ENCODE measurements around the gene VPS35L.

Gene VPS35L

GRCh38 chr16:19688396-19689024, 133.0 kb downstream of the VPS35L start:
- Histone ChIP-seq H3K27ac (ENCODE audit: low read depth, low read length) (no peak overlapping the region), H3K4me1 (ENCODE audit: control insufficient read depth, low read length) (no peaks in the 10 kb centered on the region), H3K36me3 (ENCODE audit: control insufficient read depth, low read length) (no peaks in the 10 kb centered on the region; the same call in 1 of the 2 replicates), H3F3A (ENCODE audit: control insufficient read depth, insufficient read depth) (no peaks in the 10 kb centered on the region), H3K4me2 (ENCODE audit: low read length) (no peak overlapping the region), H3K27me3 (ENCODE audit: control insufficient read depth, low read length) (no peaks in the 10 kb centered on the region), H3K9me2 (replicated peaks; ENCODE audit: control insufficient read depth, low read length) (no peaks in the 10 kb centered on the region), H4K20me1 (ENCODE audit: control insufficient read depth, insufficient read depth, low read depth, low read length) (no peaks in the 10 kb centered on the region), H3K9me3 (ENCODE audit: control insufficient read depth, insufficient read depth, low read length) (no peaks in the 10 kb centered on the region), H3K79me2 (ENCODE audit: control insufficient read depth, low read length) (no peaks in the 10 kb centered on the region), H3K4me3 (ENCODE audit: low read length) (no peak overlapping the region)
- TF ChIP-seq CTCF (IDR thresholded peaks at IDR 0.05; ENCODE audit: low read depth, low read length, poor library complexity, severe bottlenecking): no peak
- TF ChIP-seq EZH2phosphoT487 (IDR thresholded peaks at IDR 0.05; ENCODE audit: borderline replicate concordance, low read length): no peak

GRCh38 chr16:19689342-19689741, 133.8 kb downstream of the VPS35L start:
- Histone ChIP-seq H3K27me3 (ENCODE audit: control insufficient read depth, low read length) (no peaks in the 10 kb centered on the region), H3K4me3 (ENCODE audit: low read length) (no peak overlapping the region), H3K4me1 (ENCODE audit: control insufficient read depth, low read length) (no peaks in the 10 kb centered on the region), H3K36me3 (ENCODE audit: control insufficient read depth, low read length) (no peaks in the 10 kb centered on the region), H3K79me2 (ENCODE audit: control insufficient read depth, low read length) (no peaks in the 10 kb centered on the region), H3F3A (ENCODE audit: control insufficient read depth, insufficient read depth) (no peaks in the 10 kb centered on the region), H4K20me1 (ENCODE audit: control insufficient read depth, insufficient read depth, low read depth, low read length) (no peaks in the 10 kb centered on the region), H3K27ac (ENCODE audit: low read depth, low read length) (no peak overlapping the region), H3K9me2 (replicated peaks; ENCODE audit: control insufficient read depth, low read length) (no peaks in the 10 kb centered on the region), H3K9me3 (ENCODE audit: control insufficient read depth, insufficient read depth, low read length) (no peaks in the 10 kb centered on the region), H3K4me2 (ENCODE audit: low read length) (no peak overlapping the region)
- TF ChIP-seq CTCF (IDR thresholded peaks at IDR 0.05; ENCODE audit: low read depth, low read length, poor library complexity, severe bottlenecking): no peak
- TF ChIP-seq EZH2phosphoT487 (IDR thresholded peaks at IDR 0.05; ENCODE audit: borderline replicate concordance, low read length): no peak

GRCh38 chr16:19690196-19690595, 134.7 kb downstream of the VPS35L start:
- H3F3A ChIP-seq (ENCODE audit: control insufficient read depth, insufficient read depth): no peaks in the 10 kb centered on the region
- TF ChIP-seq CTCF (IDR thresholded peaks at IDR 0.05; ENCODE audit: low read depth, low read length, poor library complexity, severe bottlenecking): no peak
- no peak for TF ChIP-seq EZH2phosphoT487 (IDR thresholded peaks at IDR 0.05; ENCODE audit: borderline replicate concordance, low read length)
- H3K27me3 ChIP-seq (ENCODE audit: control insufficient read depth, low read length): no peaks in the 10 kb centered on the region
- no peaks in the 10 kb centered on the region for H3K9me3 ChIP-seq (ENCODE audit: control insufficient read depth, insufficient read depth, low read length)
- no peaks in the 10 kb centered on the region for H3K36me3 ChIP-seq (ENCODE audit: control insufficient read depth, low read length)
- no peaks in the 10 kb centered on the region for H4K20me1 ChIP-seq (ENCODE audit: control insufficient read depth, insufficient read depth, low read depth, low read length)
- H3K4me2 ChIP-seq (ENCODE audit: low read length): no peak overlapping the region
- no peaks in the 10 kb centered on the region for H3K4me1 ChIP-seq (ENCODE audit: control insufficient read depth, low read length)
- H3K4me3 ChIP-seq (ENCODE audit: low read length): no peak overlapping the region
- H3K9me2 ChIP-seq (replicated peaks; ENCODE audit: control insufficient read depth, low read length): no peaks in the 10 kb centered on the region
- no peak overlapping the region for H3K27ac ChIP-seq (ENCODE audit: low read depth, low read length)
- no peaks in the 10 kb centered on the region for H3K79me2 ChIP-seq (ENCODE audit: control insufficient read depth, low read length)

Data from DOHH2 (cell line).